WTC11 (cell line): ENCODE results near the gene CDC73. TPM values are rescaled to one million over a fixed set of nuclear protein-coding genes. Genes with fewer than 3 reads are reported as not detected.

ENCODE experiments used
- ATAC-seq: fragments of 200-7000 bp; cut with Tn5 transposase; 2 replicates; pipeline ENCODE4 v1.10.0; 2021; ENCODE audit warnings: mild to moderate bottlenecking, moderate library complexity
- CTCF ChIA-PET: fragments of 300-600 bp; sonication (Branson Sonifier 250); formaldehyde crosslinking; loops from one replicate; lab custom pipeline; 2021; ENCODE audit warnings: antibody characterized with exemption; lab: Charles Lee
- POLR2A ChIA-PET: fragments of 350-600 bp; sonication (Branson Sonifier 250); formaldehyde crosslinking; loops from one replicate; lab custom pipeline; 2021; ENCODE audit warnings: antibody characterized with exemption; lab: Charles Lee
- DNase-seq: peaks from one replicate; pipeline ENCODE4 v3.0.0; 2021; ENCODE audit warnings: low spot score
- H3K27ac Mint-ChIP-seq: 2 replicates; pipeline ENCODE4 v1.8.0; 2021; ENCODE audit warnings: mixed read lengths
- H3K27me3 Mint-ChIP-seq: 2 replicates; pipeline ENCODE4 v1.8.0; 2021; ENCODE audit warnings: low read depth, mild to moderate bottlenecking, moderate library complexity, mixed read lengths
- H3K36me3 Mint-ChIP-seq: 2 replicates; pipeline ENCODE4 v1.8.0; 2021; ENCODE audit warnings: mixed read lengths
- H3K4me1 Mint-ChIP-seq: 2 replicates; pipeline ENCODE4 v1.8.0; 2022; ENCODE audit warnings: mixed read lengths
- H3K4me3 Mint-ChIP-seq: 2 replicates; pipeline ENCODE4 v1.8.0; 2021; ENCODE audit warnings: mild to moderate bottlenecking, moderate library complexity, mixed read lengths
- H3K9me3 Mint-ChIP-seq: 2 replicates; pipeline ENCODE4 v1.8.0; 2021; ENCODE audit warnings: mixed read lengths
- ATF1 ChIP-seq: sonication (generic); formaldehyde crosslinking; IDR thresholded peaks from 2 replicates; pipeline ENCODE4 v1.8.1; 2023; ENCODE audit warnings: mild to moderate bottlenecking, moderate library complexity, missing genetic modification reagents
- CBFB ChIP-seq: sonication (generic); formaldehyde crosslinking; IDR thresholded peaks from 2 replicates; pipeline ENCODE4 v1.8.1; 2022; ENCODE audit warnings: mild to moderate bottlenecking, low read depth, missing genetic modification reagents
- EMX1 ChIP-seq: fragments of 250-450 bp; sonication (Bioruptor Pico); IDR thresholded peaks from 2 replicates; pipeline ENCODE4 v1.8.0; 2021; ENCODE audit warnings: mild to moderate bottlenecking
- IRF2 ChIP-seq: sonication (generic); formaldehyde crosslinking; IDR thresholded peaks from 2 replicates; pipeline ENCODE4 v1.8.0; 2022; ENCODE audit warnings: low read depth, missing genetic modification reagents, borderline replicate concordance
- JAZF1 ChIP-seq: fragments of 250-450 bp; sonication (Bioruptor Pico); IDR thresholded peaks from 2 replicates; pipeline ENCODE4 v1.9.0; 2021; ENCODE audit warnings: moderate library complexity, mild to moderate bottlenecking, inconsistent platforms
- KAT7 ChIP-seq: sonication (generic); formaldehyde crosslinking; IDR thresholded peaks from 2 replicates; pipeline ENCODE4 v1.8.1; 2023; ENCODE audit warnings: missing genetic modification reagents, mild to moderate bottlenecking, borderline replicate concordance
- NFATC4 ChIP-seq: fragments of 250-450 bp; sonication (Bioruptor Pico); IDR thresholded peaks from 2 replicates; pipeline ENCODE4 v1.9.0; 2021; ENCODE audit warnings: mild to moderate bottlenecking
- PRRX2 ChIP-seq: fragments of 250-450 bp; sonication (Bioruptor Pico); IDR thresholded peaks from 2 replicates; pipeline ENCODE4 v1.8.0; 2021; ENCODE audit warnings: mild to moderate bottlenecking
- RORB ChIP-seq: fragments of 250-450 bp; sonication (Bioruptor Pico); IDR thresholded peaks from 2 replicates; pipeline ENCODE4 v1.9.0; 2021; ENCODE audit warnings: mild to moderate bottlenecking
- SMAD3 ChIP-seq: sonication (generic); formaldehyde crosslinking; IDR thresholded peaks from 2 replicates; pipeline ENCODE4 v1.8.0; 2022; ENCODE audit warnings: missing genetic modification reagents, mild to moderate bottlenecking, borderline replicate concordance
- ZBTB21 ChIP-seq: sonication (generic); formaldehyde crosslinking; IDR thresholded peaks from 2 replicates; pipeline ENCODE4 v1.8.1; 2023; ENCODE audit warnings: mild to moderate bottlenecking, missing genetic modification reagents, borderline replicate concordance
- total RNA-seq: library from RNA; stranded (reverse); gene quantifications from 3 replicates; pipeline ENCODE4 v1.2.3, GENCODE V29; 2021
- TF ChIP-seq, protein P1 (sequence below): sonication (generic); formaldehyde crosslinking; IDR thresholded peaks from 2 replicates; pipeline ENCODE4 v1.8.0; 2022; ENCODE audit warnings: missing genetic modification reagents
- TF ChIP-seq, protein P2 (sequence below): fragments of 200-600 bp; IDR thresholded peaks from 2 replicates; pipeline ENCODE4 v1.8.0; 2022; ENCODE audit warnings: antibody characterized with exemption
- TF ChIP-seq, protein P3 (sequence below): sonication (generic); formaldehyde crosslinking; conservative IDR thresholded peaks from 2 replicates; pipeline ENCODE4 v1.8.1; 2022; ENCODE audit warnings: mild to moderate bottlenecking, missing genetic modification reagents
- TF ChIP-seq, protein P4 (sequence below): sonication (generic); formaldehyde crosslinking; IDR thresholded peaks from 2 replicates; pipeline ENCODE4 v1.8.1; 2023; ENCODE audit warnings: mild to moderate bottlenecking, missing genetic modification reagents, borderline replicate concordance
- TF ChIP-seq, protein P5 (sequence below): sonication (generic); formaldehyde crosslinking; IDR thresholded peaks from 2 replicates; pipeline ENCODE4 v1.8.1; 2023; ENCODE audit warnings: mild to moderate bottlenecking, missing genetic modification reagents
- TF ChIP-seq, protein P6 (sequence below): sonication (generic); formaldehyde crosslinking; IDR thresholded peaks from 2 replicates; pipeline ENCODE4 v1.8.0; 2022; ENCODE audit warnings: mild to moderate bottlenecking, missing genetic modification reagents
- TF ChIP-seq, protein P7 (sequence below): sonication (generic); formaldehyde crosslinking; IDR thresholded peaks from 2 replicates; pipeline ENCODE4 v1.8.1; 2022; ENCODE audit warnings: low read depth, missing genetic modification reagents, borderline replicate concordance
- TF ChIP-seq, protein P8 (sequence below): sonication (generic); formaldehyde crosslinking; IDR thresholded peaks from 2 replicates; pipeline ENCODE4 v1.8.1; 2023; ENCODE audit warnings: mild to moderate bottlenecking, missing genetic modification reagents, moderate library complexity
- TF ChIP-seq, protein P9 (sequence below): sonication (generic); formaldehyde crosslinking; IDR thresholded peaks from 2 replicates; pipeline ENCODE4 v1.8.1; 2023; ENCODE audit warnings: mild to moderate bottlenecking, moderate library complexity, missing genetic modification reagents

CDC73 gene
- total RNA-seq, 1 experiment from 2014 or later = 57.1 TPM

DNA sequence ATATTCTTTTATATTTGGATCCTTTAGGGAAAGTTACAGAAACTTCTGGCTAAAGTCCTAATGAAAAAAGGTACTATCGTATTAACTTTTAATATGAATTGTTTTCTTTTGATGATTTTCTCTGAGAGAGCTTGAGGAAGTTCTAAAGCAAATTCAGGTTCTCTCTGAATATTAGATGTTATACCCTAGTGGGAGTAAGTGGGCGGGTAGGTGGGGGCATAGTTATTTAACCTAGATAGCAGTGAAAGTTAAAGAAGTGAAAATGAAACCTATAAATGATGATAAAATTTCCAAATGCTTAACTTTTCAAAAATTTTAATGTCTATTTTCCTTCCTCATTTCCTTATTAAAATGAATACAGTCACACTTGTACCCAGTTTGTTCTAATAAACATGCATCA, 90.8 kb downstream of the CDC73 start:
- Mint-ChIP-seq H3K27me3 (no peaks in the 10 kb centered on the region), H3K36me3 (peaks cover 24% of the 10 kb centered on the region), H3K9me3 (peaks cover under 1% of the 10 kb centered on the region), H3K27ac (no peak overlapping the region), H3K4me1 (peaks cover 36% of the 10 kb centered on the region), H3K4me3 (no peak overlapping the region)
- ATAC-seq (no peak), DNase-seq (no peak)
- CTCF ChIA-PET = no interaction called here
- POLR2A ChIA-PET = no interaction called here
- TF ChIP-seq, protein P1, sequence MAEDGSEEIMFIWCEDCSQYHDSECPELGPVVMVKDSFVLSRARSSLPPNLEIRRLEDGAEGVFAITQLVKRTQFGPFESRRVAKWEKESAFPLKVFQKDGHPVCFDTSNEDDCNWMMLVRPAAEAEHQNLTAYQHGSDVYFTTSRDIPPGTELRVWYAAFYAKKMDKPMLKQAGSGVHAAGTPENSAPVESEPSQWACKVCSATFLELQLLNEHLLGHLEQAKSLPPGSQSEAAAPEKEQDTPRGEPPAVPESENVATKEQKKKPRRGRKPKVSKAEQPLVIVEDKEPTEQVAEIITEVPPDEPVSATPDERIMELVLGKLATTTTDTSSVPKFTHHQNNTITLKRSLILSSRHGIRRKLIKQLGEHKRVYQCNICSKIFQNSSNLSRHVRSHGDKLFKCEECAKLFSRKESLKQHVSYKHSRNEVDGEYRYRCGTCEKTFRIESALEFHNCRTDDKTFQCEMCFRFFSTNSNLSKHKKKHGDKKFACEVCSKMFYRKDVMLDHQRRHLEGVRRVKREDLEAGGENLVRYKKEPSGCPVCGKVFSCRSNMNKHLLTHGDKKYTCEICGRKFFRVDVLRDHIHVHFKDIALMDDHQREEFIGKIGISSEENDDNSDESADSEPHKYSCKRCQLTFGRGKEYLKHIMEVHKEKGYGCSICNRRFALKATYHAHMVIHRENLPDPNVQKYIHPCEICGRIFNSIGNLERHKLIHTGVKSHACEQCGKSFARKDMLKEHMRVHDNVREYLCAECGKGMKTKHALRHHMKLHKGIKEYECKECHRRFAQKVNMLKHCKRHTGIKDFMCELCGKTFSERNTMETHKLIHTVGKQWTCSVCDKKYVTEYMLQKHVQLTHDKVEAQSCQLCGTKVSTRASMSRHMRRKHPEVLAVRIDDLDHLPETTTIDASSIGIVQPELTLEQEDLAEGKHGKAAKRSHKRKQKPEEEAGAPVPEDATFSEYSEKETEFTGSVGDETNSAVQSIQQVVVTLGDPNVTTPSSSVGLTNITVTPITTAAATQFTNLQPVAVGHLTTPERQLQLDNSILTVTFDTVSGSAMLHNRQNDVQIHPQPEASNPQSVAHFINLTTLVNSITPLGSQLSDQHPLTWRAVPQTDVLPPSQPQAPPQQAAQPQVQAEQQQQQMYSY (CRISPR knock-in tag) = no peak
- TF ChIP-seq SMAD3 (CRISPR knock-in tag) (no peak), ATF1 (CRISPR knock-in tag) (no peak), JAZF1 (no peak), ZBTB21 (CRISPR knock-in tag) (no peak), PRRX2 (CRISPR knock-in tag) (no peak), KAT7 (CRISPR knock-in tag) (no peak), EMX1 (CRISPR knock-in tag) (no peak), NFATC4 (no peak), RORB (CRISPR knock-in tag) (no peak), IRF2 (CRISPR knock-in tag) (no peak), CBFB (no peak)
- TF ChIP-seq, protein P2, sequence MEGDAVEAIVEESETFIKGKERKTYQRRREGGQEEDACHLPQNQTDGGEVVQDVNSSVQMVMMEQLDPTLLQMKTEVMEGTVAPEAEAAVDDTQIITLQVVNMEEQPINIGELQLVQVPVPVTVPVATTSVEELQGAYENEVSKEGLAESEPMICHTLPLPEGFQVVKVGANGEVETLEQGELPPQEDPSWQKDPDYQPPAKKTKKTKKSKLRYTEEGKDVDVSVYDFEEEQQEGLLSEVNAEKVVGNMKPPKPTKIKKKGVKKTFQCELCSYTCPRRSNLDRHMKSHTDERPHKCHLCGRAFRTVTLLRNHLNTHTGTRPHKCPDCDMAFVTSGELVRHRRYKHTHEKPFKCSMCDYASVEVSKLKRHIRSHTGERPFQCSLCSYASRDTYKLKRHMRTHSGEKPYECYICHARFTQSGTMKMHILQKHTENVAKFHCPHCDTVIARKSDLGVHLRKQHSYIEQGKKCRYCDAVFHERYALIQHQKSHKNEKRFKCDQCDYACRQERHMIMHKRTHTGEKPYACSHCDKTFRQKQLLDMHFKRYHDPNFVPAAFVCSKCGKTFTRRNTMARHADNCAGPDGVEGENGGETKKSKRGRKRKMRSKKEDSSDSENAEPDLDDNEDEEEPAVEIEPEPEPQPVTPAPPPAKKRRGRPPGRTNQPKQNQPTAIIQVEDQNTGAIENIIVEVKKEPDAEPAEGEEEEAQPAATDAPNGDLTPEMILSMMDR = no peak
- TF ChIP-seq, protein P3, sequence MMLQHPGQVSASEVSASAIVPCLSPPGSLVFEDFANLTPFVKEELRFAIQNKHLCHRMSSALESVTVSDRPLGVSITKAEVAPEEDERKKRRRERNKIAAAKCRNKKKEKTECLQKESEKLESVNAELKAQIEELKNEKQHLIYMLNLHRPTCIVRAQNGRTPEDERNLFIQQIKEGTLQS (CRISPR knock-in tag) = no peak
- TF ChIP-seq, protein P4, sequence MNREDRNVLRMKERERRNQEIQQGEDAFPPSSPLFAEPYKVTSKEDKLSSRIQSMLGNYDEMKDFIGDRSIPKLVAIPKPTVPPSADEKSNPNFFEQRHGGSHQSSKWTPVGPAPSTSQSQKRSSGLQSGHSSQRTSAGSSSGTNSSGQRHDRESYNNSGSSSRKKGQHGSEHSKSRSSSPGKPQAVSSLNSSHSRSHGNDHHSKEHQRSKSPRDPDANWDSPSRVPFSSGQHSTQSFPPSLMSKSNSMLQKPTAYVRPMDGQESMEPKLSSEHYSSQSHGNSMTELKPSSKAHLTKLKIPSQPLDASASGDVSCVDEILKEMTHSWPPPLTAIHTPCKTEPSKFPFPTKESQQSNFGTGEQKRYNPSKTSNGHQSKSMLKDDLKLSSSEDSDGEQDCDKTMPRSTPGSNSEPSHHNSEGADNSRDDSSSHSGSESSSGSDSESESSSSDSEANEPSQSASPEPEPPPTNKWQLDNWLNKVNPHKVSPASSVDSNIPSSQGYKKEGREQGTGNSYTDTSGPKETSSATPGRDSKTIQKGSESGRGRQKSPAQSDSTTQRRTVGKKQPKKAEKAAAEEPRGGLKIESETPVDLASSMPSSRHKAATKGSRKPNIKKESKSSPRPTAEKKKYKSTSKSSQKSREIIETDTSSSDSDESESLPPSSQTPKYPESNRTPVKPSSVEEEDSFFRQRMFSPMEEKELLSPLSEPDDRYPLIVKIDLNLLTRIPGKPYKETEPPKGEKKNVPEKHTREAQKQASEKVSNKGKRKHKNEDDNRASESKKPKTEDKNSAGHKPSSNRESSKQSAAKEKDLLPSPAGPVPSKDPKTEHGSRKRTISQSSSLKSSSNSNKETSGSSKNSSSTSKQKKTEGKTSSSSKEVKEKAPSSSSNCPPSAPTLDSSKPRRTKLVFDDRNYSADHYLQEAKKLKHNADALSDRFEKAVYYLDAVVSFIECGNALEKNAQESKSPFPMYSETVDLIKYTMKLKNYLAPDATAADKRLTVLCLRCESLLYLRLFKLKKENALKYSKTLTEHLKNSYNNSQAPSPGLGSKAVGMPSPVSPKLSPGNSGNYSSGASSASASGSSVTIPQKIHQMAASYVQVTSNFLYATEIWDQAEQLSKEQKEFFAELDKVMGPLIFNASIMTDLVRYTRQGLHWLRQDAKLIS (CRISPR knock-in tag) = no peak
- TF ChIP-seq, protein P5, sequence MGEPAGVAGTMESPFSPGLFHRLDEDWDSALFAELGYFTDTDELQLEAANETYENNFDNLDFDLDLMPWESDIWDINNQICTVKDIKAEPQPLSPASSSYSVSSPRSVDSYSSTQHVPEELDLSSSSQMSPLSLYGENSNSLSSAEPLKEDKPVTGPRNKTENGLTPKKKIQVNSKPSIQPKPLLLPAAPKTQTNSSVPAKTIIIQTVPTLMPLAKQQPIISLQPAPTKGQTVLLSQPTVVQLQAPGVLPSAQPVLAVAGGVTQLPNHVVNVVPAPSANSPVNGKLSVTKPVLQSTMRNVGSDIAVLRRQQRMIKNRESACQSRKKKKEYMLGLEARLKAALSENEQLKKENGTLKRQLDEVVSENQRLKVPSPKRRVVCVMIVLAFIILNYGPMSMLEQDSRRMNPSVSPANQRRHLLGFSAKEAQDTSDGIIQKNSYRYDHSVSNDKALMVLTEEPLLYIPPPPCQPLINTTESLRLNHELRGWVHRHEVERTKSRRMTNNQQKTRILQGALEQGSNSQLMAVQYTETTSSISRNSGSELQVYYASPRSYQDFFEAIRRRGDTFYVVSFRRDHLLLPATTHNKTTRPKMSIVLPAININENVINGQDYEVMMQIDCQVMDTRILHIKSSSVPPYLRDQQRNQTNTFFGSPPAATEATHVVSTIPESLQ (CRISPR knock-in tag) = no peak
- TF ChIP-seq, protein P6, sequence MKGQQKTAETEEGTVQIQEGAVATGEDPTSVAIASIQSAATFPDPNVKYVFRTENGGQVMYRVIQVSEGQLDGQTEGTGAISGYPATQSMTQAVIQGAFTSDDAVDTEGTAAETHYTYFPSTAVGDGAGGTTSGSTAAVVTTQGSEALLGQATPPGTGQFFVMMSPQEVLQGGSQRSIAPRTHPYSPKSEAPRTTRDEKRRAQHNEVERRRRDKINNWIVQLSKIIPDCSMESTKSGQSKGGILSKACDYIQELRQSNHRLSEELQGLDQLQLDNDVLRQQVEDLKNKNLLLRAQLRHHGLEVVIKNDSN (CRISPR knock-in tag) = no peak
- TF ChIP-seq, protein P7, sequence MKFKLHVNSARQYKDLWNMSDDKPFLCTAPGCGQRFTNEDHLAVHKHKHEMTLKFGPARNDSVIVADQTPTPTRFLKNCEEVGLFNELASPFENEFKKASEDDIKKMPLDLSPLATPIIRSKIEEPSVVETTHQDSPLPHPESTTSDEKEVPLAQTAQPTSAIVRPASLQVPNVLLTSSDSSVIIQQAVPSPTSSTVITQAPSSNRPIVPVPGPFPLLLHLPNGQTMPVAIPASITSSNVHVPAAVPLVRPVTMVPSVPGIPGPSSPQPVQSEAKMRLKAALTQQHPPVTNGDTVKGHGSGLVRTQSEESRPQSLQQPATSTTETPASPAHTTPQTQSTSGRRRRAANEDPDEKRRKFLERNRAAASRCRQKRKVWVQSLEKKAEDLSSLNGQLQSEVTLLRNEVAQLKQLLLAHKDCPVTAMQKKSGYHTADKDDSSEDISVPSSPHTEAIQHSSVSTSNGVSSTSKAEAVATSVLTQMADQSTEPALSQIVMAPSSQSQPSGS (CRISPR knock-in tag) = no peak
- TF ChIP-seq, protein P8, sequence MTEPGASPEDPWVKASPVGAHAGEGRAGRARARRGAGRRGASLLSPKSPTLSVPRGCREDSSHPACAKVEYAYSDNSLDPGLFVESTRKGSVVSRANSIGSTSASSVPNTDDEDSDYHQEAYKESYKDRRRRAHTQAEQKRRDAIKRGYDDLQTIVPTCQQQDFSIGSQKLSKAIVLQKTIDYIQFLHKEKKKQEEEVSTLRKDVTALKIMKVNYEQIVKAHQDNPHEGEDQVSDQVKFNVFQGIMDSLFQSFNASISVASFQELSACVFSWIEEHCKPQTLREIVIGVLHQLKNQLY (CRISPR knock-in tag) = no peak
- TF ChIP-seq, protein P9, sequence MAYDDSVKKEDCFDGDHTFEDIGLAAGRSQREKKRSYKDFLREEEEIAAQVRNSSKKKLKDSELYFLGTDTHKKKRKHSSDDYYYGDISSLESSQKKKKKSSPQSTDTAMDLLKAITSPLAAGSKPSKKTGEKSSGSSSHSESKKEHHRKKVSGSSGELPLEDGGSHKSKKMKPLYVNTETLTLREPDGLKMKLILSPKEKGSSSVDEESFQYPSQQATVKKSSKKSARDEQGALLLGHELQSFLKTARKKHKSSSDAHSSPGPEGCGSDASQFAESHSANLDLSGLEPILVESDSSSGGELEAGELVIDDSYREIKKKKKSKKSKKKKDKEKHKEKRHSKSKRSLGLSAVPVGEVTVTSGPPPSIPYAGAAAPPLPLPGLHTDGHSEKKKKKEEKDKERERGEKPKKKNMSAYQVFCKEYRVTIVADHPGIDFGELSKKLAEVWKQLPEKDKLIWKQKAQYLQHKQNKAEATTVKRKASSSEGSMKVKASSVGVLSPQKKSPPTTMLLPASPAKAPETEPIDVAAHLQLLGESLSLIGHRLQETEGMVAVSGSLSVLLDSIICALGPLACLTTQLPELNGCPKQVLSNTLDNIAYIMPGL (CRISPR knock-in tag) = no peak
